Cardiac septum (tissue), 1 donor: Measurements from ENCODE around the gene ZSCAN20. TPM values are rescaled to one million over a fixed set of nuclear protein-coding genes. Genes with fewer than 3 reads are reported as not detected.
"Not testable (repeated sequence)": the region's sequence is repeated elsewhere in the genome, so short reads cannot be mapped to it uniquely, and the experiment has no call there.

Experiments
- DNase-seq: peaks from one replicate; pipeline ENCODE4 v3.0.0-alpha.2; 2020; ENCODE audit warnings: low spot score
- intact Hi-C: fragments of 100-400 bp; cut with DNase I; formaldehyde crosslinking; loops from one replicate; pipeline ENCODE4 v1.14.0; 2022
- total RNA-seq: library from RNA; stranded (reverse); fragmentation: NEBNext Ultra II Directional; extraction: Animal tissue kit (Norgen Biotek cat#: 25700); gene quantifications from one replicate; pipeline ENCODE4 v1.2.1, GENCODE V29; 2021
- donor health status: DM: no; HTN: no; CAD: no.

Gene ZSCAN20
- total RNA-seq, 1 donor from 2014 or later: 8.3 TPM

GRCh38 chr1:33469691-33470090 is 2.8 kb upstream of the ZSCAN20 start:
- intact Hi-C loops: loop anchor here (1.0 to 10.0 kb wide), 3 partner anchors 101 to 335 kb away; no protein-coding TSS in a partner anchor
- DNase-seq: no peak

- intact Hi-C loops: loop anchor here (1.0 to 2.0 kb wide), 2 partner anchors 102 to 175 kb away; no protein-coding TSS in a partner anchor
- no peak for DNase-seq
Observed at GRCh38 chr1:33470495-33471012, 1.9 kb upstream of the ZSCAN20 start.

GRCh38 chr1:33471416-33471815 is 1.0 kb upstream of the ZSCAN20 start:
- DNase-seq: no peak
- intact Hi-C loops: loop anchor here (2.0 kb wide), 1 partner anchor 103 kb away; no protein-coding TSS in a partner anchor

GRCh38 chr1:33473900-33474299 is 1.5 kb downstream of the ZSCAN20 start:
- intact Hi-C loops: no loop called here
- no peak for DNase-seq

- DNase-seq: no peak
- intact Hi-C loops: no loop called here
Observed at GRCh38 chr1:33477451-33477850, 5.0 kb downstream of the ZSCAN20 start.

GRCh38 chr1:33482412-33482811 is 10.0 kb downstream of the ZSCAN20 start:
- intact Hi-C loops: no loop called here
- no peak for DNase-seq

GRCh38 chr1:33488624-33489023 is 16.2 kb downstream of the ZSCAN20 start:
- intact Hi-C loops: no loop called here
- no peak for DNase-seq

GRCh38 chr1:33494929-33495328 is 22.5 kb downstream of the ZSCAN20 start:
- no peak for DNase-seq
- intact Hi-C loops: no loop called here

- intact Hi-C loops: no loop called here
- no peak for DNase-seq
Observed at GRCh38 chr1:33497410-33497809, 25.0 kb downstream of the ZSCAN20 start.

- intact Hi-C loops: no loop called here
- no peak for DNase-seq
Observed at GRCh38 chr1:33500547-33500946, 28.1 kb downstream of the ZSCAN20 start.

- no peak for DNase-seq
- intact Hi-C loops: no loop called here
Observed at GRCh38 chr1:33501309-33501708, 28.9 kb downstream of the ZSCAN20 start.

GRCh38 chr1:33501774-33502173 is 29.3 kb downstream of the ZSCAN20 start:
- DNase-seq: no peak
- intact Hi-C loops: no loop called here

GRCh38 chr1:33502726-33503125 is 30.3 kb downstream of the ZSCAN20 start:
- no peak for DNase-seq
- intact Hi-C loops: no loop called here

GRCh38 chr1:33503506-33503905 is 31.1 kb downstream of the ZSCAN20 start:
- intact Hi-C loops: no loop called here
- DNase-seq: no peak

- intact Hi-C loops: no loop called here
- no peak for DNase-seq
Observed at GRCh38 chr1:33507661-33508060, 35.2 kb downstream of the ZSCAN20 start.

- intact Hi-C loops: no loop called here
- no peak for DNase-seq
Observed at GRCh38 chr1:33508151-33508550, 35.7 kb downstream of the ZSCAN20 start.

- DNase-seq, intact Hi-C loops: not testable (repeated sequence)
Observed at GRCh38 chr1:33509276-33509675, 36.8 kb downstream of the ZSCAN20 start.

- no peak for DNase-seq
- intact Hi-C loops: no loop called here
Observed at GRCh38 chr1:33512226-33513011, 40.0 kb downstream of the ZSCAN20 start.

- no peak for DNase-seq
- intact Hi-C loops: no loop called here
Observed at GRCh38 chr1:33515112-33515511, 42.7 kb downstream of the ZSCAN20 start.

- no peak for DNase-seq
- intact Hi-C loops: no loop called here
Observed at GRCh38 chr1:33515607-33516006, 43.2 kb downstream of the ZSCAN20 start.

GRCh38 chr1:33516428-33516827 is 44.0 kb downstream of the ZSCAN20 start:
- no peak for DNase-seq
- intact Hi-C loops: no loop called here
